Activated CD4-positive, CD25-positive, alpha-beta regulatory T cell treated with anti-CD3 and anti-CD28 coated beads, Interleukin-2, amount 50 U/mL, for 16 hours (primary cell): ENCODE measurements around the gene WNK1.

Source experiments
- DNase-seq: peaks from one replicate; pipeline ENCODE4 v3.0.0-alpha.2; 2020; ENCODE audit warnings: low read depth, low spot score

Gene WNK1

DNA sequence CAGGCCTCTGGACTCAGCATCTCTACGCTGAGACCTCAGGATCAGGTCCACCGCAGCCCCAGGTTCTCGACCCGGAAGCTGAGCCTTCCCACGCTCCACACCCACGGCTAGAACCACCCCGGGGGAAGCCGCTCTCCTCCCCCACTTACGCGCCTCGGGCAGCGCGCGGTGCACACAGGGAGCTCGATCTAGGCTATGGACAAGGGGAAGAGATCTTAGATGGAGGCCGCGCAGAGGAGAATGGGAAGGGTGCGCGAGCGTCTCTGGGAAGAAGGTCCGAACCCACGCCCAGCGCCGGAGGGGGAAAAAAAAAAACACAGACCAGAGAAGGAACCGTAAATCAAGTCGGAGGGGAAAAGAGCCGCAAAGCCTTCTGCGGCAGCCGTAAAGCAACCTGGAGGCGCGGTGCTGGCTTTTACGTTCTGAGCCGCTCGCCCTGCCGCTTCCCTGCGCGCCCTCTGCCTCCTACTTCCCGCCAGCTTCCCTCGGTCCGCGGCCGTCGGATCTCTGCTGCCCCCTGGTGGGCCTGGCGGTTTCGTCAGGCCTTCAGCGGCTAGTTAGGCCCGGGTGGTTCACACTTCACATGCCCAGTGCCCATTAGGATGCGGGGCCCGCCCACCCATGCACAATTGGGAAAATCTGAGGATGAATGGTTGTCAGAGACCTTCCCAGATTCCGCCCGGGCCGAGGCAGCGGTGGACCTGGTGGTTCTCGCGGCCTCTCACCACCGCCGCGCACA, 197.2 kb downstream of the WNK1 start, which contains the start of gene RAD52:
TSS of gene RAD52 (minus strand) at position 242 of the 739 bp plus-strand sequence. CDS start 16,636 bp downstream, outside the sequence.
- peak; percentile 93 for DNase-seq

- DNase-seq, result no peak
Measured at GRCh38 chr12:951176-951575, 198.8 kb downstream of the WNK1 start.

DNA sequence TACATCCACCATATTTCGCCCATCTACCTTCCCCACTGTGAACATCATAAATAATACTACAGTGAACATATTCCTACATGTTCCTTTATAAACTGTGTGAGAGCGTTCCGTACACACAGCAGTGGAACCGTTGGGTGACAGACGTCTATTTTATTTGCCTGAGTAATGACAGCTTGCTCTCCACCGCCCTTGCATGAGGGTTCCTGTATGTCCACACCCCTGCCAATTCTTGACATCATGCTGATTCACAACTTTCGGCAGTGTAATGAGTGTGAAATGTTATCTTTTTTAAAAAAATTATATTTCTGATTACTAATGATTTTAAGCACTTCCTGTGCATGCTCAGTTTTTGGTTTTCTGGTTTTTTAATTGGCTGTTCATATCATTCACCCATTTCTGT, 201.4 kb downstream of the WNK1 start:
- DNase-seq, result no peak

DNA sequence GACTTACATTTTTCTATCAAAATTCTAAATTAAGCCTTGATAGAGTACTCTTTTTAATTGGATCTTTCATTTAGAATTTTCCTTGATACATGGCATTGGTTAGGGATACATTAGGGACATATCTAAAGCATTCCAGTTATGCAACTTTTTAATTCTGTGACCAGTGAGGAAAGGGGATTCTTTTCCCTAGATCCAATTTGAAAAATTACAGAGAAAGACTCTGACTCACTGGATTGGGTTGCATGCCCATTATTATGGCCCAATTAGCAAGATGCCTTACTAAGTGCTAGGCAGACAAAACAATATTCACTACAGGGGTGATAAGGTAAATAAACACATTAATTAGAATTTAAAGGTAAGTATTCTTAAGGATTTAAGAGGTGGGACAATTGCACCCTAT, 202.4 kb downstream of the WNK1 start:
- DNase-seq, result no peak

GRCh38 chr12:955939-956338, 203.6 kb downstream of the WNK1 start:
- DNase-seq, result no peak

GRCh38 chr12:958588-959123, 206.3 kb downstream of the WNK1 start:
- DNase-seq, result no peak
